Astrocyte (in vitro differentiated cells and primary cell): ENCODE measurements around the gene B4GALT4.

Experiments
- EZH2 ChIP-seq: IDR thresholded peaks from 2 replicates; pipeline ENCODE4 v1.6.1; 2012; ENCODE audit warnings: mild to moderate bottlenecking, low read length, inconsistent platforms; ENCODE audit not compliant: insufficient read depth
- TF ChIP-seq, protein P1 (sequence below): IDR thresholded peaks from 2 replicates; pipeline ENCODE4 v1.5.1; 2011; ENCODE audit warnings: low read depth, mild to moderate bottlenecking, inconsistent platforms, low read length, moderate library complexity; ENCODE audit not compliant: insufficient read depth

GRCh38 chr3:119211193-119211592 is 29.5 kb downstream of the B4GALT4 start:
- TF ChIP-seq, protein P1, sequence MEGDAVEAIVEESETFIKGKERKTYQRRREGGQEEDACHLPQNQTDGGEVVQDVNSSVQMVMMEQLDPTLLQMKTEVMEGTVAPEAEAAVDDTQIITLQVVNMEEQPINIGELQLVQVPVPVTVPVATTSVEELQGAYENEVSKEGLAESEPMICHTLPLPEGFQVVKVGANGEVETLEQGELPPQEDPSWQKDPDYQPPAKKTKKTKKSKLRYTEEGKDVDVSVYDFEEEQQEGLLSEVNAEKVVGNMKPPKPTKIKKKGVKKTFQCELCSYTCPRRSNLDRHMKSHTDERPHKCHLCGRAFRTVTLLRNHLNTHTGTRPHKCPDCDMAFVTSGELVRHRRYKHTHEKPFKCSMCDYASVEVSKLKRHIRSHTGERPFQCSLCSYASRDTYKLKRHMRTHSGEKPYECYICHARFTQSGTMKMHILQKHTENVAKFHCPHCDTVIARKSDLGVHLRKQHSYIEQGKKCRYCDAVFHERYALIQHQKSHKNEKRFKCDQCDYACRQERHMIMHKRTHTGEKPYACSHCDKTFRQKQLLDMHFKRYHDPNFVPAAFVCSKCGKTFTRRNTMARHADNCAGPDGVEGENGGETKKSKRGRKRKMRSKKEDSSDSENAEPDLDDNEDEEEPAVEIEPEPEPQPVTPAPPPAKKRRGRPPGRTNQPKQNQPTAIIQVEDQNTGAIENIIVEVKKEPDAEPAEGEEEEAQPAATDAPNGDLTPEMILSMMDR = no peak
- TF ChIP-seq EZH2 = no peak
